Cortex of kidney (tissue), 1 donor: ENCODE measurements around the gene CNN3.

Experiments used
- DNase-seq: peaks from one replicate; lab custom pipeline; 2025; lab: John Stamatoyannopoulos, UW

The CNN3 gene

GRCh38 chr1:94926915-94927404 lies at the start of gene CNN3:
Gene CNN3 (minus strand): TSS chr1:94927110. CDS start chr1:94926894, 216 bp downstream.
- DNase-seq: peak; percentile 52

- no peak for DNase-seq
Observed at GRCh38 chr1:94974824-94975223, 47.9 kb upstream of the CNN3 start.

- no peak for DNase-seq
Observed at GRCh38 chr1:94974241-94974640, 47.3 kb upstream of the CNN3 start.

- no peak for DNase-seq
Observed at GRCh38 chr1:94973309-94973922, 46.5 kb upstream of the CNN3 start.

- DNase-seq: no peak
Observed at GRCh38 chr1:94971491-94971924, 44.6 kb upstream of the CNN3 start.

- DNase-seq: no peak
Observed at GRCh38 chr1:94970783-94971182, 43.9 kb upstream of the CNN3 start.

GRCh38 chr1:94969137-94969536 lies 42.2 kb upstream of the CNN3 start:
- DNase-seq: no peak

GRCh38 chr1:94966033-94966432 lies 39.1 kb upstream of the CNN3 start:
- no peak for DNase-seq

- no peak for DNase-seq
Observed at GRCh38 chr1:94963864-94964263, 37.0 kb upstream of the CNN3 start.

- no peak for DNase-seq
Observed at GRCh38 chr1:94962409-94963265, 35.7 kb upstream of the CNN3 start.

- no peak for DNase-seq
Observed at GRCh38 chr1:94961988-94962387, 35.1 kb upstream of the CNN3 start.

GRCh38 chr1:94961582-94961981 lies 34.7 kb upstream of the CNN3 start:
- no peak for DNase-seq

- DNase-seq: no peak
Observed at GRCh38 chr1:94958081-94958480, 31.2 kb upstream of the CNN3 start.

GRCh38 chr1:94955767-94956632 lies 29.1 kb upstream of the CNN3 start:
- no peak for DNase-seq

GRCh38 chr1:94954263-94955220 lies 27.6 kb upstream of the CNN3 start:
- DNase-seq: no peak

- no peak for DNase-seq
Observed at GRCh38 chr1:94953746-94954145, 26.8 kb upstream of the CNN3 start.

- no peak for DNase-seq
Observed at GRCh38 chr1:94953107-94953506, 26.2 kb upstream of the CNN3 start.

GRCh38 chr1:94952539-94952938 lies 25.6 kb upstream of the CNN3 start:
- no peak for DNase-seq

GRCh38 chr1:94951509-94952208 lies 24.7 kb upstream of the CNN3 start:
- DNase-seq: no peak

- DNase-seq: no peak
Observed at GRCh38 chr1:94951046-94951445, 24.1 kb upstream of the CNN3 start.
